HG02943 (cell line): ENCODE measurements around the gene TAF15.

Experiments used
- ATAC-seq: cut with Tn5 transposase; IDR thresholded peaks from one replicate; pipeline ENCODE4 v1.9.1; 2021; ENCODE audit warnings: mild to moderate bottlenecking, low read depth, moderate library complexity; ENCODE audit not compliant: unreplicated experiment

Gene TAF15

DNA sequence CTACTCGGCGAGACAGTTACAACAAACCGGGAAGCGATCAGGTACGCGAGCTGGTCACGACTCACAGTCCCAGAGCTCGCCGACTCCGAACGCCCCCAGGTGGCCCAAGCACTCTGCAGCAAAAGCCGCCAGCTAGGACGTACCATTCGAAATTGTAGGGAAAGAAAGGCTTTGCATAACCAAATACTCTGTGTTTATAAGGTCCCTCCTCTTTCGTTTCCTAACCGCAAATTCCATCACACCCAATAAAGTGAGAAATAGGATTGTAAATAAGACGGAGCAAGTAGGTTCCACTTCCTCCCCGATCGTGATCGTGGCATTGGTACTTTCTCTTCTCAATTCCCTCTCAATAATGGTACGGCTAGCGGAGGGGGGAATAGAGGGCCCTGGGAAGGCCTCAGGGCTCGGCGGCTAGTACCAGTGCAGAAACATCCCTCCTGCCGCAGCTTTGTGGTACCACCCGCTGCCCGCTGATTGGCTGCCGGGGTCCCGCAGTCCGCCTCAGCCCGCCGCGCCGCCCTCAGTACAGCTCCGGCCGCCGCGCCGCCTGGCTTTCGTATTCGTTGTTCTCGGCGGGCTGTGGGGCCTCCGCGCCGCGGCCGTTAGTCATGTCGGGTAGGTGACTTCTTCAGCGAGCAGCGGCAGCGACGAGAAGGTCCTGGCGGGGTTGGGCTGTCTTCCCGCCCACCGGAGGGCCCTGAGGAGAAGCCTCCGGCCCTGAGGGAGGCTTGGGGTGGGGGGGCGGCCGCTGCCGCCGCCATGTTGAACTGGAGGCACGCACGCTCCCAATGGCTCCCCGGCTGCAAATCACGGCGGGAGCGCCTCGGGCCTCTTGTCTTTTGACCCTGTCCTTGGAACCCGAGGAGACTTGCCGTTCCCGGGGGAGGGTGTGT is at the start of gene TAF15:
TSS of gene TAF15 (plus strand) at position 523 of the 893 bp plus-strand sequence. CDS start at position 609, 86 bp downstream.
- peak; percentile 94 for ATAC-seq

DNA sequence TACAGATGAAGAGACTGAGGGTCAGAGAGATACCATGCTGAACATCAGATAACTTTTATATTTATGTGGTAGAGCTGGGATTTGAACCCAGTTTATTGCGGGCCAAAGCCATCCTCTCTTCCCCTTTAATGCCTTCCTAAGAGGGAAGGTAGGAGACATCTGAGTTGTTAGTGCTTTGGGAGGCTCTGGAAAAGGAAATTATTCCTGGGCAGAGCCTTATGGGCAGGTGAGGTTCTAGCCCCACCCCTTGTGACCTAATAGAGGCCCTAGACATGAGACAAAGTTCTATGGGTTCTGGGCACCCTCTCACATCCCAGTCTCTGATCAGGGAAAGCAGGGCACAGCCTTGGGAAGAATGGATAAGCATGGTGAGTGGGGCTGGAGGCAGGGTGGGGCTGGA is 48.7 kb upstream of the TAF15 start, which contains the start of gene C17orf50:
TSS of gene C17orf50 (plus strand) at position 301 of the 400 bp plus-strand sequence. CDS start at position 356, 55 bp downstream.
- no peak for ATAC-seq

DNA sequence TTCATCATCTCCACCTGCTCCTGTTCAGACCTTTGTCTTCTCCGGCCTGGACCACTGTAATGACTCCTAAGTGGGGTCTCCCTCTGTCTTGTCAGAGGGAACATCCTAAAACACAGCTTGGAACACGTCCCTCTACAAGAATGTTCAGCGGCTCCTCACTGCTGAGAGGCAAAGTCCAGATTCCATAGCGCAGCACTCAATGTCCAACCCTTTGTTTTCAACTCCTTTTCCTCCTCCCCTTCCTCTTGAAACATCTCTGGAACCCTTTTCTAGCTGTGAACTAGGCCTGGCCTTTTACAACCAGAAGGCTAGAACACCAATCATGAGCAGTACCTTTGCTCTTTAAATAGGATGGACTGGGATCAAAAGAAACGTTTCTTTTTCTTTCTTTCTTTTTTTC is 47.7 kb upstream of the TAF15 start:
- ATAC-seq, result no peak

DNA sequence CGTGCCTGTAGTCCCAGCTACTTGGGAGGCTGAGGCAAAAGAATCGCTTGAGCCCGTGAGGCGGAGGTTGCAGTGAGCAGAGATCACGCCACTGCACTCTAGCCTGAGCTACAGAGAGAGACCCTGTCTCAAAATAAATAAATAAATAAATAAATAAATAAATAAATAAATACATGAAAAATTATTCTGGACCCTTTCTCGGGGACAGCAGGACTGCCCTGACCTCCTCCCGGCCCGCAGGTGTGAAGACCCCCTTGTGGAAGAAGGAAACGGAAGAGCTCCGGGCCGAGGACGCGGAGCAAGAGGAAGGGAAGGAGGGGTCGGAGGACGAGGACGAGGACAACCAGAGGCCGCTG is 45.5 kb upstream of the TAF15 start:
- ATAC-seq, result no peak

DNA sequence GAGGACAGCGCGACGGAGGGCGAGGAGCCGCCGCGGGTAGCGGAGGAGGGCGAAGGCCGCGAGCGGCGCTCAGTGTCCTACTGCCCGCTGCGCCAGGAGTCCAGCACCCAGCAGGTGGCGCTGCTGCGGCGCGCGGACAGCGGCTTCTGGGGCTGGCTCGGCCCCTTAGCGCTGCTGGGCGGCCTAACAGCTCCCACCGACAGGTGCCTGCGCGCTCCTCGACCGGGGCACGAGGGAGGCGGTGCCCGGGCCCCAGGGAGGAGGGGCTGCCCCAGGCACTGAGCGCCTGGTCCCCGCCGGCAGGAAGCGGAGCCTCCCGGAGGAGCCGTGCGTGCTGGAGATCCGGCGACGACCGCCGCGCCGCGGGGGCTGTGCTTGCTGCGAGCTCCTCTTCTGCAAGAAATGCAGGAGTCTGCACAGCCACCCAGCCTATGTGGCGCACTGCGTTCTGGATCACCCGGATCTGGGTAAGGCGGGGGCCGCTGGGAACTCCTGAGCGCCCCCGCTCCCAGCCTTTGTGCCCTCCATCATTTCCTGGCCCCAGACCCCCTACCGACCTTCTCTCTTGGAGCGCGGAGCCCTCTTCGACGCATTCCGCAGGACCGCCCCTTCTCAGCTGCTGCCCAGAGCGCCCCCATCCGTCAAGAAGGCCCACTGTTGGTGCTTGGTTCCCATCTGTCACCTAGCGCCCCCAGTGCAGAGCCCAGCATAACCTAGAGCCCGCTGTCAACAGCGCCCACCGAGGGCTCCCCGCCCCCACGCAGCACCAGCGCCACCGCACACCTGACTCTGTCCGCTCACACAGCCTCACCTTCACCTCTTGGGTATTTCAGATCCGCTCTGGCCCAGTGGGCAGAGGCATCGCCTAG is 44.9 kb upstream of the TAF15 start:
- peak; percentile 74 for ATAC-seq

DNA sequence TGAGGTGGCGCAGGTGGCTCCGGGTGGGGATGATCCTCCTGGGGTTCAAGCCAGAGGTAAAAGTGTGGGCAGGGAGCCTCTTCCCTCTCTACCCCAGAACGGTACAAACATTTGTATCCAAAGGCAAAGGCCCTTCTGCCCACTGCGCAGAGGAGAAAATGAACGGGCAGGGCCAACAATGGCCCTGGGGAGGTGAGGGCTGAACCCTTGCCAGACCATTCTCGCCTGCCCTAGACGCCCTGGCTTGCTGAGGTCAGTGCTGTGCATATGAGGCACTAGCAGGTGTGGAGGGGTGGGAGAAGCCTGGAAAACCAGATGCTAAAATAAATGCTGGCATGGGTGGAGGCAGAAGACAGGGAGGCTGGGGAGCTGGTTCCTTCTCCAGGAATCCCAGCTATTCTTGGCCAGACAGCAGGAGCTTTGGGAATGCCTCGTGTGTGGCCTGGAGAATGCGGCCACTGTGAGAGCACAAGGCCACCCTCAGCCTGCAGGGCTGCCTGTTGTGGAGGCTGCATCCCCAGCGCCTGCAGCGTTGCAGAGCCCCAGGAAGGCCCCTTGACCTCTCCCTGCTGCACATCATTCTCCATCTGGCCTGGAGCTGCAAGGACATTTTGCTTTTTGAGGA is 44.1 kb upstream of the TAF15 start:
- ATAC-seq, result no peak

DNA sequence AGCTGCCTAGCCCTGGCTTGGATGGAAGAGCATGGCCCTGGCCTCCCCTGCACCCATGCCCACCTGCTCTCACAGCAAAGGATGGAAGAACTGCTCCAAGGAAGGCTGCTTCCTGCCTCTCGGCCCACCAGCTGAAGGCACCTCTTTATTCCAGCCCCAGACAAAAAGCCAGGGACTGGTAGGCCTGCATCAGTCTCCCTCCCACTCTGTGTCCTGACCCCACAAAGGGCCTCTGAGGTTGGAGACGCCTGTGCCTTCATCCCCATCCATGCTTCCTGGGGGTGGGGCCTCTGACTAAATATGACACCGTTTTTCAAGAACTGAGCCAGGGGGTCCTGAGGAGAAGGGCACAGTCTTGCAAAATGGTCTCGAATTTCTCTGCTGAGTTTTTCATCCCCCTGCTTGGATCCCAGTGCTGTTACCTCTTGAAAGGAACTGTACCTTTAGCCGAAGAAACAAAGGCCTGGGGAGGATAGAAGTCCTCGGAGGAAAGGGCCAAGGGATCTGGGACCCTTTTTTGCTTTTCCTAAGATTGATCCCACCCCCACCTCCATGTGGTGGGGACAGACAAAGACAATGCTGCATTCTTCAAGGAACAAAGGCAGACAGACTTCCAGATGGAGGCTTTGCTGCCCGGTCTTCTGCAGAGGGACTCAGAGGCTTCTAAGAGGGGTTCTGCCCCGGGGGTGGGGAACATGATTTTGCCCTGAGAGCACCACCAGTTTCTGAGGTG is 43.4 kb upstream of the TAF15 start:
- no peak for ATAC-seq

DNA sequence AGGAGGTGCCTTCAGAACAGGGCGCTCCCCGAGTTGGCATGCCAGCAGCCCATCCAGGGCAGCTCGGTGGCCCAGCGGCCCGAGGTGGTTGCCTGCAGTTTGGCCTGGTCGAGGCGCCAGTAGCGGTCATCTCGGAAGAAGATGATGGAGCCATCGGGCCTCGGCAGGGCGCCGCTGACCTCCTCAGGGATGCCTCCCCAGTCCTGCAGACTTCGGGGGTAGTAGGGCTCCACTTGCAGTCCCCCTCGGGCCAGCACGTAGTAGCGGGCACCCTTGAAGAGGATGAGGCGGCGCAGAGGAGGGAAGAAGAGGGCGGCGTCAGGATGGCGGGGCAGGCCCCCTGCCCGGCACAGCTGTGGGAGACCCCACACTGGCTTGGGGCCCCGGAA is 42.8 kb upstream of the TAF15 start:
- ATAC-seq, result no peak

DNA sequence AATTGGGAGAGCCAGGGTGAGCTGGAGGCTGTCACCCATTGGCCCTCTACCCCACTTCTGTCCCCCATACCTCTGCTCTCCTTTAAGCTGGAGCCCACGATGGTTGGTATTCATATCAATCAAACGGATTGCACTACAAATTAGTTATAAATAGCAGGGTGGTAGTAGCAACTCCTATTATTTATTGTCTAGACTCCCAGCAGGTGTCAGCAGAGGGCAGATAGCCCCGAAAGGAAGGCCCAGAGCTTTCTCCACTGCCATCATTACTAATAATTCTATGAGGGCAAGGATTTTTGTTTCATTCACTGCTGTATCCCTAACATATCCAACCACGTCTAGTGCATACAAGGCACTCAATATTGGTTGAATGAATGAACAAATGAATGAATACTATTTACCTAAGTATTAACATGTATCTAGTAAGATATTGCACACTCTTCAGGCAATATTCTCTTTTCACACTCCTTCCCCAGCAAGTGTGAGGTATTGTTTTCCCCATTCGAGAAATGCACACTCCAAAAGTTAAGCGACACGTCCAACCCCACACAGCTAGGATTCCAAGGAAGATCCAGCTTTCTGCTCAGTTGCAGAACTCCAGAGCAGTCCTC is 42.3 kb upstream of the TAF15 start:
- no peak for ATAC-seq

DNA sequence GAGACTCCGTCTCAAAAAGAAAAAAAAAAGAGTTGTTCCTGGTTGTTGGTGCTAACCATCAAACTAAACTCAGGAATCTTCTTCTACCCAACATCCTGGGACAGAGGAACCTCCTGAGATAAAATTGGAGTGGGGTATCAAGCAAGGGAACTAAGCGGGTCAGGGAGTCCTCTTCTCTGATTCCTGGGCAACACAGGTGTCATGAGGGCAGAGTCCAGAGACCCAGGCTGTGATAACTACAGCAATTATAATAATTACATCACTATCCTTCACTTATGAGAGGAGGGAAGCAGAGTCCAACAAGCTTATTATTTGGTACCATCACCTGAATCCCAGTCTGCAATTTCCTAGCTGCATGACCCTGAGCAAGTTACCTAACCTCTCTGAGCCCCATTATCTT is 40.5 kb upstream of the TAF15 start:
- no peak for ATAC-seq

DNA sequence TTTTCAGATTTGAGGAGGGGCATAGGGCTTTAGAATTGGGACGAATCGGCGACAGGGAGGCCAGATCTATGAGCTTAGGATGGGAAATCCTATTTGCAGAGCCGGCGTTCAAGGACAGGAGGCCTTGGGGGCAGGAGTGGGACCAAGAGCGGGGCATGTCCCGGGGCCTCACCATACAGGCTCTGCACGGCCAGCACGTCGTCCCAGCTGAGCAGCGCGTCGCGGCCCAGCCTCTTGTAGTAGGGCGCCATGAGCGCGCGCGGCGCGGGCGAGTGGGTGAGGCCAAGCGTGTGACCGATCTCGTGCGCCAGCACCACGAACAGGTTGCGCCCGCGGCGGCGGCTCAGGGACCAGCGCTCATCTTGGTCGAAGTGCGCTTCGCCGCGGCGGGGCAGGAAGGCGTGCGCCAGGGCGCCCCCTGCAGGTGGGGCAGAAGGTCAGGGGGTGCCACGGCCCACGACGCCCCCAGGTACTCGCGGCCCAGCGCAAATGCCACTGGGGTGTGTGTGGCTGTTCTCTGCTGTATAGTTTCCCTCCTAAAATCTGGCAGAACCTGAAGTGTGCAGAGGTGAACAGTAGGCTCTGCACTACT is 39.3 kb upstream of the TAF15 start:
- ATAC-seq, result no peak

DNA sequence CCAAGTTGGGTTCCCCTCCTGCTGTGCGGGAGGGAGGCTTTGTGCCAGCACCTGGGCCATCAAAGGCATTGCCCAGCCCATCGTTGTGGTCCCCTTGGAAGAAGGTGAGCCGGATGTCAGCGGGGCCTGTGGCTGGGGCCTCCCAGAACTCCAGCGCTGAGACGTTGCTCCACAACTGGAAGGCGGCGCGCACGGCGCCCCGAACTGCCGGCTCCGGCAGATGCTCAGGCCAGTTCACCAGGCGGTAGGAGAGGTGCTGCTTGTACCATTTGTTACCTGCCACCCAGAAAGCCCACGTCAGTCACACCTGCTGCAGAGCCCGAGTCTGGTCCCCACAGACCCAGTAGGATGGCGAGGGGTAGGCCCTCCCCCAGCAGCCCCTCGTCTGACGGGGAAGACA is 36.2 kb upstream of the TAF15 start:
- no peak for ATAC-seq

DNA sequence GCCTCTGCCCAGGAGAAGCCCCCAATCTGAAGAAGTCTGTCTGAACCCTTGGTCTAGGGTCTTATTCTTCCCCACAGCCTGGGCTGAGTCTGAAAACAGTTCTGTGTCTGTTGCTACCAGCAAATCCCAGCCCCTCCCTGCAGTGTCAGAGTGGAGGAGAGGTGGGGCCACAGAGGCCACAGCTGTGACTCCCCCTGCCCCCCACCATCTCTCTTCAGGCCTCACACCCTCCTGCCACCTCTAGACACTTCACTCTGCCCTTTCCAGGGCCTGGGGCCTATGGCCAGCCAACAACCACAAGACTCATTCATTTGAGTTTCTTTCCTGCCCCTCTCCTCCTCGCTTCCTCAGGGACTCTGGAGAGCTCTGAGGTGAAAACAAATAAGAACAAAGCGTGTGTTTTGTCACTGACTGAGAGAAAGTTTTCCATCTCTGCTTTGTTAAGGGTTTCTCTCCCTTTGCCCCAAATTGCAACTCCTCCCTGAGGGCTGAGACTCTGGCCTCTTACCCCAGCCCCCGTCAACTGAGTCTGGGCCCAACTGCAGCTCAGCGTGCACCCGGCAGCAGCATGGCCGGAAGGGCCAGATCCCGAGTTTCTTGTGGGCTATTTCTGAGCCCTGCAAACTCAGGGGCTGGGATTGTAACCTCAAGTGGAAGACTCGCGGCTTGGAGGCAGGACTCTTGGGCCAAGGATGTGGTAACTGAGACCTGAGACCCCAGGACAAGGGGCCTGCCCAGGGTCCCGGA is 35.4 kb upstream of the TAF15 start:
- ATAC-seq, result no peak

DNA sequence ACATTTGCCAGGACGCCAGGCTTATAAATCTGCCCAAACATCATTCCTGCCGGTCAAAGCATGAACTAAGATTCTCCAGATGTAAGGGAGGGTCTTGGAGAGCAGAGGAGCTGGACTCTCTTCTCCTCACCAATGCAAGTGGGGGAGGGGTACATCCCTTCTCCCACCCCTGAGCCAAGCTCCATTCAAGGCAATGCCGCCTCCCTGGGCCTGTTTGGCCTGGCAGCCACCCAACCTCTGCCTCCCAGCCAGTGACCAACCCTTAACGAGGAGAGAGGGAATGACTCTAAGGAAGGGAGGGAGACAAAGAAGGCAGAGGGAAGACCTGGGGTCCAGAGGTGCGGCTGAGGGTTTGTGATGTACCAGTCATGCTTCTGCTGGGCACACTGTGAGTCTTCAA is 34.8 kb upstream of the TAF15 start:
- no peak for ATAC-seq

DNA sequence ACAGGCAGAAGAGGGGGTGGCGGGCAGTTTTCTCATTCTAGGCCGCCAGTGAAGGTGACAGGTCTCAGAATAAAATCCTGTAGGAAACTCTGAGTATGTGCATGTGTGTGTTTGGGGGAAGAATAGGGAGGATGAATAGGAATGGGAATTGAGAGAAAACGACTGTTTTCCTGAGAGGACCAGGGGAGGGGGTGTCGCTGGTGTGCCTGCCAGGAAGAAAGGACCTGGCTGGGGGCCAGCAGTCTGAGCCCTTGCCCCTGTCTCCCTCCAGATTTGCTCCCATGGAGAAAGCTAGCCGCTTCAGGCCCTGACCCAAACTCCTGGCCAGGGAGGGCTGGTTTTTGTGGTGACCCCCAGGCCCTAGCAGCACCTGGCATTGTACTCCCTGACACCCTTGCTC is 34.2 kb upstream of the TAF15 start:
- no peak for ATAC-seq

DNA sequence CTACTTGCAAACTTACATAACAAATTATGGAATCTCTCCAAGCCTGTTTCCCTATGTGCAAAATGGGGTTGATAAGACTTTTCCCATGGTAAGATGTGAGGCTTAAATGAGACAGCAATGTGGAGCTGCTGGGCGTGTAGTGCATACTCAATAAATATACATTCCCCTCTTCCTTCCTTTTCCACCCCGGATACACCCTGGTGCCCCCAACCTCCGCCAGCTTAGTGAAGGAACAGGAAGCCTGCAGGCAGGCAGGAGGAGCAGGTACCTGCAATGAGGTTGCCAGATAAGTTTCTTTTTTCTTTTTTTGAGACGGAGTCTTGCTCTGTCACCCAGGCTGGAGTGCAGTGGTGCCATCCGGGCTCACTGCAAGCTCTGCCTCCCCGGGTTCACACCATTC is 33.7 kb upstream of the TAF15 start:
- ATAC-seq, result no peak

DNA sequence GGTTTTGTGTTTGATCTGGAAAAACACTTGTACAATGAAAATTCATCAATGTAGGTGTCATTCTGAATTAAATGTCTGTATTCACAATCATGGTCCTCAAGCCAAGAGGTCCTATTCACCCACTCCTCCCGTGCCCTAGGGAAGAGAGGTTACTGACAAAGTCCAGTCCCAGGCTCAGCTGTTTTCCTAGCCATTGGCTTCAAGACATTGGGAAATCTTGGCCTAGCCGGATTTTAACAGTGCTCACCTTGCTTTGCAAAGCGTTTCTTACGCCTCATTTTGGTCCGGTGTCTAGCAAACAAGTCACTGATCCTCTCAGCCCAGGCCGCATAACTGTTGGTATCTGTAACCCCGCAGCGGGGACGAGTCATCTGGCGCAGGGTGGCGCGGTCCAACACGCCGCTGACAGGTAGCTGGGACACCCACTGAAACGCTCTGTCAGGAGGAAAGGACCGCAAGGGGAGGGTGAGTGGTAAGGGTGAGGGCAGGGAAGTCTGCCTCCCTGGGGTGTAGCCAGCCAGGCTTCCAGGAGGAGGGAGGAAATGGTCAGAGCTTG is 30.6 kb upstream of the TAF15 start:
- no peak for ATAC-seq

DNA sequence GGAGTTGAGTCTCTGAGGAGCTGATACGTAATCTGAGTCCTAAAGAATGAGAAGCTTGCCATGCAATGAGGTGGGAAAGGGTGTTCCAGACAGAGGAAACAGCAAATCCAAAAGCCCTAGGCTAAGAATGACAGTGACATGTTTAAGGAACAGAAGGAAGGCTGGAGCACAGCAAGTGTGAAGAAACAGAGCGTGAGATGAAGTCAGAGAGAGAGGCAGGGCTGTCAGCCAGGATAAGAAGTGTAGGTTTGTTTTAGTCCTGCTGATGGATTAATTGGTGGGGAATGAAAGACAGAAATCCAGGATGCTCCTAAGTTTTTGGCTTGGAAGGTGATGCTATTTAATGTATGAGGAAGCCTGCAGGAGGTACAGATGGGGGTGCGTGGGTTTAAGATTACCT is 28.3 kb upstream of the TAF15 start:
- ATAC-seq, result no peak

DNA sequence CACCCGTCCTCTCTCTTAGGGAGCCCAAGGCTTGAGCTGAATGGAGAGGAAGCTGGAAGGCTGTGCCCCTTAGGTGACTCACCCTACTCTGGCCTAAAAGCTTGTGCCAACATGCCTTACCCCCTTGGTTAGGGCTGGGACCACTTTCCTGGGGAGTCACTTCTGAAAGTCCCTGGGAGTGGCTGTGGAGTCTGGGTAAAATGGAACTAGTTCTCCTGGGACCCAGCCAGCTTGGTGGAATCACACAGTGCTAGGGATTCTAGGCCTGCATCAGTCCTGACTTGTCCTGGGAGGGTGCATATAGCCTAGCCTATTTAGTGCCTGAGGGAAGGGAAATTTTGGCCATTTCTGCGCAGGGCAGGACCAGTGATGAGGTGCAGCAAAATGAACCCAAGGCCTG is 24.4 kb upstream of the TAF15 start:
- no peak for ATAC-seq
